Calu3 (cell line): ENCODE measurements around the gene FCSK. TPM values are rescaled to one million over a fixed set of nuclear protein-coding genes. Genes with fewer than 3 reads are reported as not detected.

Experiments
- BruUV-seq: library from RNA; stranded (reverse); fragments of 400-500 nt; replicated peaks from 2 replicates; lab custom pipeline; 2021; lab: Mats Ljungman, UMichigan
- CTCF ChIA-PET: fragments of 300-600 bp; sonication (Branson Sonifier 250); formaldehyde crosslinking; loops from one replicate; lab custom pipeline; 2022; ENCODE audit warnings: antibody characterized with exemption; lab: Charles Lee
- DNase-seq: peaks from one replicate; pipeline ENCODE4 v3.0.0; 2022
- H3K27ac Mint-ChIP-seq: one replicate; pipeline ENCODE4 v1.8.0; 2022; ENCODE audit warnings: mixed read lengths; ENCODE audit not compliant: unreplicated experiment
- H3K27me3 Mint-ChIP-seq: one replicate; pipeline ENCODE4 v1.8.0; 2022; ENCODE audit warnings: mixed read lengths; ENCODE audit not compliant: unreplicated experiment
- H3K36me3 Mint-ChIP-seq: one replicate; pipeline ENCODE4 v1.8.0; 2022; ENCODE audit warnings: mild to moderate bottlenecking, moderate library complexity, mixed read lengths; ENCODE audit not compliant: insufficient read depth, unreplicated experiment
- H3K4me1 Mint-ChIP-seq: one replicate; pipeline ENCODE4 v1.8.0; 2022; ENCODE audit warnings: mild to moderate bottlenecking, low read depth, mixed read lengths; ENCODE audit not compliant: unreplicated experiment
- H3K4me3 Mint-ChIP-seq: one replicate; pipeline ENCODE4 v1.8.0; 2022; ENCODE audit warnings: mild to moderate bottlenecking, low read depth, moderate library complexity, mixed read lengths; ENCODE audit not compliant: unreplicated experiment
- H3K9me3 Mint-ChIP-seq: one replicate; pipeline ENCODE4 v1.8.0; 2022; ENCODE audit warnings: low read depth, mixed read lengths; ENCODE audit not compliant: unreplicated experiment
- CTCF ChIP-seq: fragments of 200-600 bp; IDR thresholded peaks from one replicate; pipeline ENCODE4 v1.8.0; 2022; ENCODE audit warnings: antibody characterized with exemption; ENCODE audit not compliant: unreplicated experiment
- intact Hi-C: fragments of 100-400 bp; cut with micrococcal nuclease; formaldehyde crosslinking; loops from one replicate; pipeline ENCODE4 v1.10.0; 2022; ENCODE audit not compliant: unreplicated experiment
- total RNA-seq: library from RNA; stranded (reverse); gene quantifications from 2 replicates; pipeline ENCODE4 v1.2.3, GENCODE V29; 2022

The FCSK gene
- total RNA-seq, 1 experiment from 2014 or later, result 27.6 TPM

DNA sequence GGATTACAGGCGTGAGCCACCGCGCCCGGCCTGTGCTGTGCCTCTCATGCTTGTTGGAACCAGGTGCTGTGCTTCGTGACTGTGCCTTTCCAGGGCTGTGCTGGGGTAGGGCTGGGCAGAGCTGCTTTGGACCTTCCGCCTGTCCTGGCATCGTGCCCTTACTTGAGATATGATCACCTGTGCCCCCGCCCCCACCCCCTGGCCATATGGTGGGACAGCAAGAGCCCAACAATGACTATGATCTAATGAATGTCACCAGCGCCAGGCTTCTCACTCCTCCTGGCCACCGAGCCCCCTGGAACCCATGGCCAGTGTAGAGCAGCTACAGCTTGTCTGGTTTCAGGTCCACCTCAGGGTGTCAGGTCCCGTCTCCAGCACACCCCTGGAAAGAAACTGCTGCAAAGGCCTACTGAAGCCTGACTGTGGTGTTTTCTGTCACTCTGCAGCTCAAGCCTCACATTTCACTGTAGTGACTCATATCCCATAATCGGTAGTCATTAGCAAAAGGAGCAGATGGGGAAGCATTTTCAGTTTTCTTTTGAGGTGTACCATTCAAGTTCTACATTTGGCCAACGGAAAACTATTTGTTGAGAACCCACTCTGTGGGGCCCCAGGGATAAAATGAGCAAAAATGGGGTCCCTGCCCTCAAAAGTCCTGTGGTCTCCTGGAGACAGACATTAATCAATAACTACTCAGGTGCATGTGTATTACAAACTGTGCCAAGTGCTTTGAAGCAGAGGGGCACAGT is 22.1 kb downstream of the FCSK start:
- peak overlapping the region; percentile 66 for H3K27ac Mint-ChIP-seq
- intact Hi-C loops, result loop anchor here (2.0 kb wide), 1 partner anchor 96 kb away; no protein-coding TSS in a partner anchor
- DNase-seq, result peak; percentile 72
- CTCF ChIA-PET, result interaction anchor here (0.5 to 2.3 kb wide), 9 partner anchors 9 to 295 kb away, joined by 3 to 13 read pairs (median 4); no protein-coding TSS in a partner anchor
- H3K9me3 Mint-ChIP-seq, result no peaks in the 10 kb centered on the region
- H3K27me3 Mint-ChIP-seq, result no peaks in the 10 kb centered on the region
- peaks cover 38% of the 10 kb centered on the region for H3K36me3 Mint-ChIP-seq
- TF ChIP-seq CTCF, result no peak
- H3K4me3 Mint-ChIP-seq, result peak overlapping the region; percentile 43
- peaks cover 14% of the 10 kb centered on the region for H3K4me1 Mint-ChIP-seq
- BruUV-seq, result no TSS peak

GRCh38 chr16:70478169-70478568 is 23.8 kb downstream of the FCSK start:
- peaks cover 32% of the 10 kb centered on the region for H3K36me3 Mint-ChIP-seq
- DNase-seq, result no peak
- no peak for TF ChIP-seq CTCF
- CTCF ChIA-PET, result interaction anchor here (1.0 to 2.3 kb wide), 2 partner anchors 70 to 98 kb away, joined by 6 to 13 read pairs; no protein-coding TSS in a partner anchor
- peaks cover 14% of the 10 kb centered on the region for H3K4me1 Mint-ChIP-seq
- no peaks in the 10 kb centered on the region for H3K9me3 Mint-ChIP-seq
- no peak overlapping the region for H3K27ac Mint-ChIP-seq
- no TSS peak for BruUV-seq
- no peak overlapping the region for H3K4me3 Mint-ChIP-seq
- no peaks in the 10 kb centered on the region for H3K27me3 Mint-ChIP-seq
- intact Hi-C loops, result no loop called here

DNA sequence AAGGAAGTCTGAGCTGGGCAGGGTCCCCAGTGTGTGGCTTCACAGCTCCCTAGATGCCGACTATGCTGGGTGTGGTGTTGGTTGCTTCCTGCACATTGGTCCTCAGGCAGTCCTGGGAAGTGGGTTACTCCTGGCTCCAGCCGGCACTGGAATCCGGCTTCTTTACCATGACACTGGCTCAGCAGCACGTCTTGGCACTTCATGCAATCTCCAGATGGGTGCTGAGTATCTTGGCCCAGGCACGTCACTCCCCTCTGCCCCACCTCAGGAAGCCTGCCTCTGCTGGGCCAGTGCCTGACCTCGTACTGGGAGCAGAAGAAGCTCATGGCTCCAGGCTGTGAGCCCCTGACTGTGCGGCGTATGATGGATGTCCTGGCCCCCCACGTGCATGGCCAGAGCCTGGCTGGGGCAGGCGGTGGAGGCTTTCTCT is 24.5 kb downstream of the FCSK start:
- no peak overlapping the region for H3K4me3 Mint-ChIP-seq
- no peak overlapping the region for H3K27ac Mint-ChIP-seq
- CTCF ChIA-PET, result no interaction called here
- H3K36me3 Mint-ChIP-seq, result peaks cover 32% of the 10 kb centered on the region
- H3K9me3 Mint-ChIP-seq, result no peaks in the 10 kb centered on the region
- peaks cover 14% of the 10 kb centered on the region for H3K4me1 Mint-ChIP-seq
- no peak for DNase-seq
- intact Hi-C loops, result no loop called here
- TF ChIP-seq CTCF, result no peak
- BruUV-seq, result no TSS peak
- H3K27me3 Mint-ChIP-seq, result no peaks in the 10 kb centered on the region

- TSS peak; percentile 56 for BruUV-seq
- Mint-ChIP-seq H3K27ac (no peak overlapping the region), H3K4me1 (peaks cover 14% of the 10 kb centered on the region), H3K4me3 (no peak overlapping the region), H3K36me3 (peaks cover 32% of the 10 kb centered on the region), H3K27me3 (no peaks in the 10 kb centered on the region), H3K9me3 (no peaks in the 10 kb centered on the region)
- no peak for TF ChIP-seq CTCF
- CTCF ChIA-PET, result interaction anchor here (0.6 kb wide), 1 partner anchor 63 kb away, joined by 11 read pairs; no protein-coding TSS in a partner anchor
- intact Hi-C loops, result no loop called here
- no peak for DNase-seq
Observed at GRCh38 chr16:70480127-70481105, 26.0 kb downstream of the FCSK start.
